NCI-H524 treated with DMSO at 0.1 percent for 48 hours (cell line): ENCODE results near the gene MTPN.

Experiments used
- DNase-seq: peaks from one replicate; lab custom pipeline; 2025; lab: John Stamatoyannopoulos, UW

MTPN gene

DNA sequence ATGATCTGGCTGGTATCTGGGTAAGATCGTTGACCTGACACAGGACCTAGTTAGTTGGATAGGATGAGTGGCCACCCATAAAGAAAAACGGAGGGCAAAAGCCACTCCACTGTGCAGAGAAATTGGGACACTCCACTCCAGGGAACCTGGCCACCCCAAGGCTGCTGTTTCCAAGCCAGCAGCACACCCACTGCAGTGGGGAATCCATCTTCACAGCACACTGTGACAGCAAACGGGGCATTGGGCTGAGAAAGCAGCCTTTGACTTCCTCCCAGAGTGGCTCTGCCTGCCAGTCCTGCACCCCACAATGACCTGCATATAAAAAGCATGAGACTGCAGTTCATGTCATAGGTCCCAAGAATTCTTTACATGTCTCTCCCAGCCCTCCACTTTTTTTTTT lies 52.9 kb downstream of the MTPN start:
- no peak for DNase-seq

DNA sequence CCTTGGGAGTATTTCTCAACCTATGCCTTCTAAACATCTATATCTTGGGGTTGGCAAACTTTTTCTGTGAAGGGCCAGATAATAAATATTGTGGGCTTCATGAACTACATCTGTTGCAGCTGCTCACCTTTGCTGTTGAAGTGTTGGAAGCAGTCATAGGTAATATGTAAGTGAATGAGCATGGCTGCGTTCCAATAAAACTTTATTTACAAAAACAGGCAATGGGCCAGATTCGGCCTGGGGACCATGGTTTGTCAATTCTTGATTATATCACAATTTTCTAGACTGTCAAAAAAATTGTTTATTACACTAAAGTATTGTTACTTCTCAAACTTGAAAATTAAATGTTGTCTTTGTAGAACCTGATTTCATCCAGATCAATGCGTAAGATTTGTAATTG lies 54.9 kb downstream of the MTPN start:
- DNase-seq: no peak

DNA sequence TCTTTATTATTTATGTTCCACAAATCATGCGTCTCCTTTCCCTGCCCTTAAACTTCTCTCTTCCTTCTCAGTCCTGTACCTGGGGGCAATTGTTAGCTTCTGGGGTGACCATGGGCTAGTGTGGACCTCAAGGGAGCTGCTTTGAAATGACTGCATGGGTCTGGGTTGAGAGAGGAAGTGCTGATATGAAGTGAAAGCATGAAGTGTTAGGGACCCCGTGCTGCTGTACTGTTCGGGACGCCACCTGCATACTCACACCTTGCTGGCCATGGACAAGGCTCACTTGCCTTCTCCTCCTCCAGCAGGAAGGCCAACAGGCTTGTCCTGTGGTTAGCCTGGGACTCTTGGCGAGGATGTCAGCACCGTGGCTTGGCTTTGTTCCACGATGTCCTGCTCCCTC lies 56.7 kb downstream of the MTPN start:
- DNase-seq: no peak

DNA sequence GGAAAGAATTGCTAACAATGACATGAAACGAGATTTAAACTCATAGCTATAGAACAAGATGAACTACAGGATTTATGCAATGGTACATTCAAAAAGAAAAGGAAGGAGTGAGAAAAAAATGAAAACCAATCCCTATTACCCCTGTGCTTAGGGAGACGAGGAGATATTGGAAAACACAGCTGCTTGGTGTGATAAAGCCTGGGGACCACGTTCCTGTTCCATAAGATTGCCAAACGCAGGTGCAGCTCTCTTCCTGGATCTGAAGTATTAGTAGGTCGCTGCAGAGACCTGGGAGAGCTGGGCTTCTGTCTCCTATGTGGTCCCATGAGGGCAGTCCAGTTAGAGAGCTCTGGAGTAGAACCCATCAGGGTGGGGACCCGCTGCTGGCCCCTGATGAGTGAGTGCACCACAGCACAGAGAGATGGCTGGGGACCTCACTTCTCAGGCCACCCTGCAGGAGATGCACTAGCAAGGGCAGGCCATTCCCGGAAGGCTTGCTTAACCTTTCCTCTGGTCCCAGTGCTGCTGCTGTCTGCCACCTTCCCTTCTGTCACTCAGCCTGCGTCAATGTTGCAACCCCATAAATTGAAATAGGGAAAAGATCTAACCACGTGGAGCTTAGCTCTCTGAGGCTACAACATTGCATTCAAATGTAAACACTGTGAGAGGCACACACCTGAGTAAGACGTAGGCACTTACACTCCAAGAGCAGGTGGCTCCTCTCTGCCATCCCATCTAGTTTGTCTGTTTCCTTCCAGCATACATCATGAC lies 57.9 kb downstream of the MTPN start:
- DNase-seq: no peak

DNA sequence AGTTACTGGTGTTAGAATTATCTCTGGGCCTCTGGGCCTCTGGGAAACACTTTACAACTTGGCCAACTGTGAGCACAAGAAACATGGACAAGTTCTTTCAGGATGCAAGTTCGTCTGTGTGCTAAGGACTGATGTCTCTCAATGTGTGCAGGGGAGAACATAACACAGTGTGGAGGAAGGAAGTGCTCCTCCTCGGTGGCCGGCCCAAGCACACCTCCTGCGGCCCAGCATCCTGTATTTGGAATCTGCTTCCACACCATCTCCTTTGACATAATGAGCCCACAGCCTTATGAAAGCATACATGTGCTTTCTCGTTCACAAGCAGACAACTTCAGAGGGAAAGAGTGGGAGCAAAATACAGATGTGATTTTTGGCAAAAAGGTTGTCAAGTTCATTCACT lies 59.0 kb downstream of the MTPN start:
- DNase-seq: no peak

DNA sequence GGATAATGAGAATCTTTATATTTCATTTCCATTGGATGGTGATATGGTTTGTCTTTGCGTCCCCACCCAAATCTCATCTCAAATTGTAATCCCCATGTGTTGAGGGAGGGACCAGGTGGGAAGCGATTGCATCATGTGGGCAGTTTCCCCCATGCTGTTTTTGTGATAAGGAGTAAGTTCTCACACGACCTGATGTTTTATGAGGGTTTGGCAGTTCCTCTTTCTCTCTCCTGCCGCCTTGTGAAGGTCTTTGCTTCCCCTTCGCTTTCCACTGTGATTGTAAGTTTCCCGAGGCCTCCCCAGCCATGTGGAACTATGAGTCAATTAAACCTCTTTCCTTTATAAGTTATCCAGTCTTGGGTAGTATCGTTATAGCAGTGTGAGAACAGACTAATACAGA lies 59.4 kb downstream of the MTPN start:
- DNase-seq: no peak

DNA sequence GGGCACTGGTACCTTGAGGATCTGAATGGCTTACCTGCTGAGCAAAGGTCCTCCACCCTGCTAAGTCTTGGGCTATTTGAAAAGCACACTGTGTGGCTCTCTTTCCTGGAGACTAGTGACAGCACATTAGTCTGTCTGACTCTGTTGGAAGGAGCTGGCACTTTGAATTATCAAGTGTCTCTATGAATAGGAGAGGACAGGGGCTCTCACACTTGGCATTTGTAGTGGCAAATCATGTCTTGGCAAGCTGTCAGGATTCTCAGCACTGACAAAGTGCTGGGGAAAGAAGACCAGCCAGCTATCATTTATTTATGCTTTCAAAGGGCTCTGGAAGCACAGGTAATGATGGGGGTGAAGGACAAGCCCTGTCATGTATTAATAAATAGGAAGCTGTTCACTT lies 62.8 kb downstream of the MTPN start:
- DNase-seq: no peak

DNA sequence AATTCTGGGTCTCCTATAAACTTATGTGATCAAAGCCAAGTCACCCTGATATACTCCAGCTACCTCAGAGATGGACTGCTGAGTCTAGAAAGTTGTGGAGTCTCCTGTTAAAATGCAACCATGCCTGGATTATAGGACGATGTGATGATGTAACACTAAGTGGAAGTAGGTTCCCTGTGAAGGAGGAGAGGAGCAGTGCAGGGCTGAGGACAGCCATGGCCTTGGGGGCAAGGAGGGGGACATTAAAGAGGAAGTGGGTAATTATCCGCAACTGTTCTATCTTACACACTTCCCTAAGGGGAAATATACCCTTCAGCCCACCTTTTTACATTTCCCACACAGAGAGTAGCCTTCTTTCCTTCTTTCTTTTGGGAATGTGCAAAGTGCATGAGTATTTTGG lies 63.8 kb downstream of the MTPN start:
- no peak for DNase-seq

DNA sequence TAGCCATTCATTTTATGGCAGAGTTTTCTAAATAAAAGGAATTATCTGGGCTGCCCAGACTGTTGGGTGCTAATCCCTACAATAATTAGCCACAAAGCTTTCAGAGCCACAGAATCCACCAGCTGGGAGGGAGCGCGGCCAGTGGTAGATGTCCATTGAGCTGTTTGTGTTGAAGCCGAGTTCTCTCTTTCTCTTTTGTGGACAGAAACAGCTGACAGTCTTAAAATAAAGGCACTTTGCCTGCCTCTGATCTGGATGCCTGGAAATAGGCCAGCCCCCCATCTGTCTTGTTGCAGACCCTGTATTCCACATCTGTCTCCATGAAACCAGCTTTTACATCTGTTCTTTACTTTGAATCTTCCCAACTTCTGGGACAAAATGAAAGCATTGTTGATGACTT lies 66.1 kb downstream of the MTPN start:
- DNase-seq: peak; percentile 44

DNA sequence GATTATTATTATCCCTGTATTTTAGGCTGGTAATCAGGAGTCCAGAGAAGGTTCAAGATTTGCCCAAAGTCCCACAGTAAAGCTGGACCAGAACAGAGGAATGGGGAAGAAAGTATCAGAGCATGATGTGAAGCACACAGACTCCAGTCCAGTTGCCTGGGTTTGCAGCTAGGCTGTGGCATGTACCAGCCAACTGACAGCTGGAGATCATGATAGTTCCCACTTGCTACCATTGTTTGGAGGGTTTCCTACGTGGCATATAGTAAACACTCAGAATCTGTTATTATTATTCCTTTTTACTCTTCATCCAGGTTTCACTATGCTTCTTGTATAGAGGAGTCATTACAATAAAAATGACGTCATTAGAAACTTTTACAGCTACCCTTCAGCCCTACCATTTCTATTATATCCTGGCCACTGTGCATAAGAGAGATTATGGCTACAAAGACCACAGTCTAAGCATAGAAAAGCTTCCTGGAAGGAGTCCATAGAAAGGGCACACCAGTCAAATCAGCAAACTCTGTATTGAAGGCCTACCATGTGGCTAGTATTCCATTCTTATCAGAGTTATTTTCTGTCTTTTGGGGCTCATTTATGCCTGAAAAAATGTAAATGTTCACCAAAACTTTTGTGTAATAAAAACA lies 66.6 kb downstream of the MTPN start:
- DNase-seq: no peak

DNA sequence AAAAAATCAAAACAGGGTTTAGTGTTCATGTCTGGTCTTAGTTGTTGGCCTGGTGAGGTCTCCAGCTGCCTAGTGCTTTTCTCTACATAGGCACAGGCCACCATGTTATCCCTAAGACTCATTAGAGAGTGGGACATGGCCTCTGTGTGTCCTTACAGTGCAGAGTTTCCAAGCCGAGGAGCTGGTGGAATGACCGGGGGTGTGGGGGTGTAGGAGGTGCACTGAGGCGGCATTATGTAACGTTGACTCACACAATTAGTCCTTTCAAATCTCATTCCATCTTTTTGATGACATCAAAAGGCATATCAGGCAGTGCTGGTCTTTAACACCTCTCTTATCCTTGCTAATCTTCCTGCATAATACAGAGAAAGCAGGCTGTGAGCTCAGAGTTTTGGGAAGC lies 71.3 kb downstream of the MTPN start:
- DNase-seq: no peak

DNA sequence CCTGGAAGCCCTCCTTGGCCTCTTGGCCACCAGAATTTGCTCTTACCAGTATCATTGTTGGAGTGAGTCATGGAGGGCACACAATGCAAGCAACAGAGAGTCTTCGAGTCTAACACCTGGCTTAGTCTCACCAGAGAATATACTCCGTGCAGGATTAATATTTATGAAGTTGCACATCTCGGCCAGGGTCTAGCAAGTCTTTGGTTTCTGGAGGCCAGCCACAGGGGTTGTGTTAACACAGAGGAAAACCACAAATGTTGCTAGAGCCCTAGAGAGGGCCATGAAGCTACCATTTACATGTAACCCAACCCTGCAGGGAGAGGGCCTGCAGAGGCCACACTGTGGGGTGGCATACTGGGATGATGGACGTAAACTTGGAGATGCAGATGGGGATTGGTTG lies 71.8 kb downstream of the MTPN start:
- DNase-seq: no peak

DNA sequence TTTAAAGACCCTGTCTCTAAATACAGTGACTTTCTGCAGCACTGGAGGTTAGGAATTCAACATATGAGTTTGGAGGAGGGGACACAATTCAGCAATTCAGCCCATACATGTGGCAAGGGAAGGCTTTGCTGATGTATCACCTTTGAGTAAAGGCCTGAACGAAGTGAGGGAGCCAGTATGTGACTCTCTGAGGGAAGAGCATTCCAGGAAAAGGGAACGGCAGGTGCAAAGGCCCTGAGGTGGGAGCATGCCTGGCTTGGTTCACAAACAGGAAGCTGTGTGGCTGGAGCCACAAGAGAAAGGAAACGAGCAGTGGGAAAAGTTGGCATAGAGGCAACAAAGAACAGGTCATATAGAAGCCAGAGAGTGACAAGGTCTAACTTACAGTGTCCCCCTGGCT lies 72.9 kb downstream of the MTPN start:
- DNase-seq: no peak

DNA sequence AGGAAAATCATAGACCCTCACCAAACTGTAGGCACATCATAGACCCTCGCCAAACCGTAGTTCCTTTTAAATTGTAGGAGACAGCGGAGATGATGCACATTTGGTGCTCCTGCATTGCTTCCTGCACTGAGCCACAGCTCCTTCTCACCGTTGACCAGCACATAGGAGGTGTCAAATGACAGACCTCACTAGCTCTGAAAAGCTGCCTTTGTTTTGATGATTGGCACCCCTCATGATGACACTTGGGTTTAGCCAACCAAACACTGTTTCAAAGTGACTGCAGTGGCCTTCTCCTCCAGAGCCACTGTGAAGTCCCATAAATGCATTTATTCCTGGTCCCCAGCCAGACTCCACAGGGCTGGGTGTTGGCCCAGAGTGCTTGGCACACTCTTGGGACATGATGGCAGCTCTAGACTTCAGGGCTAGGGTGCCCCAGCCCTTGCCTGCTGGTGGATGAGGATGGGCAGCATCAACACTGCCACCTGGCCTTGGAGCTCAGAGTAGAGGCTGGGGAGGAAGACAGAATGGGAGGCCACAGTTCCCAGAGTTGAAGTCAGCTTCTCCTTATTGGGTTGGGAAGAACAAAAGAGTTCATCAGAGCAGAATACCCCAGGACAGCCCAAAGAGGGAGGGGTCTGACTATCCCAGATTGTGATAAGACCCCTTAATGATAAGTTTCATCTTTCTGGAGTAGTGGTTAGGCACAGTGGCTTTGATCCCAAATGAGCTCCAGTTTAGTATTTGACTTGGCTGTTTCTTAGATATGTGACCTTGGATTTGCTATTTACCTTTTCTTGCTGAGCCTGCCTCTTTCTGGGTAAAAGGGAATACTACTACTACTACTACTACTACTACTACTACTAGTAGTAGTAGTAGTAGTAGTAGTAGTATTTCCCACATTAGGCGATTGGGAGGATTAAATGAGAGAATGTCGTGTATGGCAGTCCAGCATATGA lies 75.3 kb downstream of the MTPN start:
- no peak for DNase-seq

DNA sequence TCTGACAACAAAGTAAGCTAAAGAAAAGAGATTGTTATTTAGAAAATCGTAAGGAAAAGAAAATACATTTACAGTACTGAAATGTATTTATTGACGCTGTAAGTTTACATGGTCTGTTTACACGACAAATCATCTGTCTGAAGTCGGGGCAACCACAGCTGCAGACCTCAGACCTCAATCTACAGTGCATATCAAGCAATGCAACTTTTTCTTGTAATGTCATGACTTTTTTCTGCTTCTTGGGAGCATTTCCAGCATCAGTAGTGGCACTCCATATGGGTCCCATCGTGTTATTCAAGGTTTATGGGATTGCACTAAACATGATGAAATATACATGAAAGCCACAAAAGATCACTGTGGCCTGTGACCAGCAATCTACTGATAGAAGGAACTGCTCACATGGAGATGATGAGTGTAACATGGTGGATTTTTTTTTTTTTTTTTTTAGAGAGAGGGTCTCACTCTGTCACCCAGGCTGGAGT lies 77.1 kb downstream of the MTPN start:
- no peak for DNase-seq

DNA sequence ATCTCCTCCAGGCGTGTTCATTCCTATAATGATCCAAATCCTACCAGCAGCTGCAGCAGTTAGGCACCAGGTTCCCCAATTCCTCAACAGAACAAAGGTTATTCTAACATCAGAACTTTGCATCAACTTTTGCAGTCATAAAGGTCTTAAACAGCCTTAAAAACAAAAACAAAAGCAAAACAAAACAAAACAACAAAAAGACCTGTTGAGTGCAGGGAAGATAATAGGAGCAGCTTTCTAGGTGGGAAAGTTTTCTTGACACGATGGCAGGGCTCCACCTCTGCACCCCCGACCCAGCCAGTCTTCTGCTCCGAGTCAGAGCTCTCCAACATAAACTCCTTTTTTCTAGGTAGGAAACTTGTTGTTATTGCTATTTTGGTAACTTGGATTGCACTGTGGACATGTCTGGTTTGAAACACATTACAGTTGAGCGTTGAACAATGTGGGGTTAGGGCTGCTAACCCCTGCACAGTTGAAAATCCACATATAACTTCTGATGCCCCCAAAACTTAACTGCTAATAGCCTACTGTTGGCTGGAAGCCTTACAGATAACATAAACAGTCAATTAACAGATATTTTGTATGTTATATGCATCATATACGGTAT lies 77.6 kb downstream of the MTPN start:
- DNase-seq: no peak

DNA sequence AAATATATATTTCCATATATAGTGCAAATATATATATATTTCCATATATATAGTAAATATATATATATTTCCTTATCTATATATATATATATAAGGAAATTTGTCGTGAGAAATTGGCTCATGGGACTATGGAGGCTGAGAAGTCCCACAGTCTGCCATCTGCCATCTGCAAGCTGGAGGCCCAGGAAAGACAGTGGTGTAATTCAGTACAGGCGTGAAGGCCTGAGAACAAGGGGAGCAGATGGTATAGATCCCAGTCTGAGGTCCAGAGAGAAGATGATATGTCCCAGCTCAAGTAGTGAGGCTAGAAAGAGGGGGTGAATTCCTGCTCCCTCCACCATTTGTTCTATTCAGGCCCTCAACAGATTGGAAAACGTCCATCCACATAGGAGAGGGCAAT lies 78.9 kb downstream of the MTPN start:
- DNase-seq: peak; percentile 78

DNA sequence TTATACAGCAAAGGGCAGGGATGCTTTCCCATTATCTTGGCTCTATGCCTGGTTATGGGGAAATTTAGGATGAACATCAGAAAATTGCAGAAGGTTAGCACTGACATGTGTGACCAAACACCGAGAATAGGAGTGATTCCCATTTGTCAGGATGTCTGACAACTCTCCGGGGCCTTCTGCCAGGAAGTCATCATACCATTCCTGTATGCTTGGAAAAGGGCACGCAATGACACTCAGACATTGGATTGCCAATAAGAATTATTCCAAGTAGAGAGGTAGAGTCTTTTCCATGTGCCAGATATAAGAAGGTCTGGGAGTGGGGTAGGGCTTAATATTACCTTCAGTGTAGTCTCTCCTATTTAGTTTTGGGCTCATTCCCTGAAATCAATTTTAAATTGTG lies 82.3 kb downstream of the MTPN start:
- no peak for DNase-seq

DNA sequence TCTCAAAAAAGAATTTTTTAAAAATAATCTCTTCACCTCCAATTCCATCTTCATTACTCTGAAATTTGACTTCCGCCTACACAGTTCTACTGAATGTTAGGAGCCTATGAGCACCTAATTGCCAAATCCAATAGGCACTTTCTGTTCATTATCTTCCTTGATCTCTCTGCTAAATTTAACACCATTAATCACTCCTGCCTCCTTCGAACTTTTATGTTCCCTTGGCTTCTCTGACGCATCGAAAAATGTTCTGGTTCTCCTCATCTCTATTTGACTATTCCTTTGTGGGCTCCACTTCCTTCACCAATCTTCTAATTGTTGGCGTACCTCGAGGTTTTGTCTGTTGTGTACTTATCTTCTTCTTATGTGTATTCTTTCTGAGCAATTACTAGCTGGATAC lies 87.3 kb downstream of the MTPN start:
- DNase-seq: no peak

DNA sequence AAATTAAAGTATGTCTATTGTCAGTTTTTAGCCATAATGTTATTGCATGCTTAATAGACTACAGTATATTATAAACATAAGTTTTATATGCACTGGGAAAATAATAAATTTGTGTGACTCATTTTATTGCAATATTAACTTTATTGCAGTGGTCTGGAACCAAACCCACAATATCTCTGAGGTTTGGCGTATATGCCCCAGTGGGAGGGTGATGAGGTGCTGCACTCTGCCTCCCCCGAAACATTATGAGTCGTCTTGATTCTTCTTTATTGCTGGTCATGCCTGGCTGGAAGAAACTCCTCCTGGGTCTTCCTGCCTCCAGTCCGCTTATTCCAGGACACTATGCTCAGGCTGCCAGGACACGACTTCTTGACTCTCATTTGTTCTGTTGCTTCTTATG lies 88.4 kb downstream of the MTPN start:
- DNase-seq: no peak

DNA sequence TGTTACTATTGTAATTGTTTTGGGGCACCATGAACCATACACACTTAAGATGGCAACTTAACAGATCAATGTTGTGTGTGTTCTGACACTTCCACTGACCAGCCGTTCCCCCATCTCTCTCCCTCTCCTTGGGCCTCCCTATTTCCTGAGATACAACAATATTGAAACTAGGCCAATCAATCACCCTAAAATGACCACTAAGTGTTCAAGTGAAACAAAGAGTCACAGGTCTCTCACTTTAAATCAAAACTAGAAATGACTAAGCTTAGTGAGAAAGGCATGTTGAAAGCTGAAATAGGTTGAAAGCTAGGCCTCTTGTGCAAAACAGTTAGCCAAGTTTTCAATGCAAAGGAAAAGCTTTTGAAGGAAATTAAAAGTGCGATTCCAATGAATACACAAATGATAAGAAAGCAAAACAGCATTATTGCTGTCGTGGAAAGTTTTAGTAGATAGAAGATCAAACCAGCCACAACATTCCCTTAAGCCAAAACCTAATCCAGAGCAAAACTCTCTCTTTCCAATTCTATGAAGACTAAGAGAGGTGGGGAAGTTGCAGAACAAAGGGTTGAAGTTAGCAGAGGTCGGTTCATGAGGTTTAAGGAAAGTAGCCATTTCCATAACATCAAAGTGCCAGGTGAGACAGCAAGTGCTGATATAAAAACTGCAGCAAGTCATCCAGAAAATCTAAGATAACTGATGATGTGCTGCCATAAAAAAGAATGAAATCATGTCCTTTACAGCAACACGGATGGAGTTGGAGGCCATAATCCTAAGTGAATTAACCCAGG lies 90.6 kb downstream of the MTPN start:
- DNase-seq: no peak
